ENCODE measurements around the gene IRGC. TPM values are rescaled to one million over a fixed set of nuclear protein-coding genes. Genes with fewer than 3 reads are reported as not detected.
"Not testable (repeated sequence)": the region's sequence is repeated elsewhere in the genome, so short reads cannot be mapped to it uniquely, and the experiment has no call there.

Gene IRGC, protein sequence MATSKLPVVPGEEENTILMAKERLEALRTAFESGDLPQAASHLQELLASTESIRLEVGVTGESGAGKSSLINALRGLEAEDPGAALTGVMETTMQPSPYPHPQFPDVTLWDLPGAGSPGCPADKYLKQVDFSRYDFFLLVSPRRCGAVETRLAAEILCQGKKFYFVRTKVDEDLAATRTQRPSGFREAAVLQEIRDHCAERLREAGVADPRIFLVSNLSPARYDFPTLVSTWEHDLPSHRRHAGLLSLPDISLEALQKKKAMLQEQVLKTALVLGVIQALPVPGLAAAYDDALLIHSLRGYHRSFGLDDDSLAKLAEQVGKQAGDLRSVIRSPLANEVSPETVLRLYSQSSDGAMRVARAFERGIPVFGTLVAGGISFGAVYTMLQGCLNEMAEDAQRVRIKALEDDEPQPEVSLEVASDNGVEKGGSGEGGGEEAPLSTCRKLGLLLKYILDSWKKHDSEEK
- total RNA-seq: not detected
- long read RNA-seq: 0 reads

DNA sequence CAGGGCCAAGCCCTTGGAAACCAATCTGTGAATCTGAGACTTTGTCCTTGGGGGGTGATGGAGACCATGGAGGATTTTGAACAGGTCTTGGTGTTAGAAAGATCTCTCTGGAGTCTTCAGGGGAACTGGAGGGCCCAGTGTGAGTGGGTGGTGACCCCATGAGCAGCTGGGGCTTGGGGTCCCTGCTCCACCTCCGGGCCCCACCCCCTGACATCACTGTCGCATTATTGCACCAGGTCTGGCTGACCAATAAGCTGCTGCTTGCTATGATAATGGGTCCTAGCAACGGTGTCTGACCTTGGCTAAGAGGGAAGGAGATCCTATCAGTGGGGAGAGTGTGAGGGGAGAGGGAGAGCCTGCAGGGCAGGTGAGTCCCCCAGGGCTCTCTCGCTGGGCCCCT is at the start of gene IRGC:
Gene IRGC, plus strand, starts transcription at position 301 of the 400 bp plus-strand sequence. CDS start 2,483 bp downstream, outside the sequence.
- intact Hi-C loops (cut with DNase I): no loop called here

DNA sequence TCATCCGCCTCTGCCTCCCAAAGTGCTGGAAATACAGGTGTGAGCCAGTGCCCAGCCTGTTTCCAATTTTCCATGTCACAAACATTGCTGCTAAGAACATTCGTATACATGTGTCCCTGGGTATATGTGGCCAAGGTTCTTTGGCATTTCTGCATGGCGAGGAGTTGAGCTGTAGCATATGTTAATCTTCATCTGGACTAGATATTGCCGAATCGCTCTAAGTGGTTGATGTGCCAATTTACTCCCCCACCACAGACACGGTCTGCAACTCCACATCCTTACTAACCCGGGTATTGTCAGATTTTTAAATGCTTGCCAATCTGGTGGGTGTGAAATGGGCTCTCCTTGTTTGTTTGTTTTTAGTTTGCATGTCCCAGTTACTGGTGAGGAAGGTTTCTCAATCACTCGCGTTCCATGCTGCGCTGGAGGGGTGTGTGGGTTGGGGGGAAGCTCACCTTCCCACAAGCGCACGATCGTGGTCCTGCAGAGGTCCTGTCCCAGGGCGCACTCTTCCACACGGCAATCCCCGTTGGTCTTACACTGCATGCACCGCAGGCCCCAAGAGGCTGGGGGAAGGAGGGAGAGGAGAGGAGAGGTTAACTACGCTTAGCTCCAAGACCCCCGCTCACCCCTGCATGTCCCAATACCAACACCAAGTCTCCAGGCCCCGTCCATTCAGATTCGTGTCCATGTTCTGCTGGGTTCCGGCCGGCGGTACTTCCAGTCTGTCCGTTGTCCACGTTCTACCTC is 48.6 kb upstream of the IRGC start:
- intact Hi-C loops (cut with DNase I): loop anchor here (5.0 kb wide), 1 partner anchor 135 kb away; the partner anchor contains the start of gene ZNF575
- no peak for DNase-seq (ENCODE audit: missing footprints)
- ATAC-seq: no peak

More for the DNA sequence above, at the start of gene IRGC:
- no peak for ATAC-seq
- DNase-seq (ENCODE audit: missing footprints): no peak

DNA sequence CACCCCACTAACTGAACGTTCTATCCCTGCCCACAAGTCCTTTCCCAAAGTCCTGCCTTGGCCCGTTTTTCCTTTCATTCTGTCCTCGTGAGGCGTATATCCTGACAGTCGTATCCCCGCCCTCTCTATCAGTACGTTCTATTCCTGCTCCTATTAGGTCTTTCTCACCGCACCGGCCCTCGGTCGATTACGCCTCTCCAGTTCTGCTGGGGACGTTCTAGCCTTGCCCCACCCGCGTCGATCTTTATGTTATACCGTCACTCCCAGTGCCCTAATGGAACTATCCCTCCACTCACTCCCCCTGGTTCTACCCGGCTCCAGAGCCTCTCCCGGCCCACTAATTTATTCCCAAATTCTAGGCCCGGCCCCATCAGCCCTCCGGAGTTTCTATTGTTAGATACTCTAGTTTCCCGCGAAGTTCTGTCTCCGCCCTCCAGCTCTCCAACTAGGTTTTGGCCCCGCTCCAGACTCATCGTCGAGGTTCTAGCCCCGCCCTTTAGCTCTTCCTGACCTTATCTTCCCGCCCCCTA is 47.9 kb upstream of the IRGC start:
- no peak for DNase-seq (ENCODE audit: missing footprints)
- intact Hi-C loops (cut with DNase I): loop anchor here (2.0 to 5.0 kb wide), 2 partner anchors 87 to 136 kb away; partner anchors contain the start of genes SMG9 and ZNF575
- ATAC-seq: no peak

DNA sequence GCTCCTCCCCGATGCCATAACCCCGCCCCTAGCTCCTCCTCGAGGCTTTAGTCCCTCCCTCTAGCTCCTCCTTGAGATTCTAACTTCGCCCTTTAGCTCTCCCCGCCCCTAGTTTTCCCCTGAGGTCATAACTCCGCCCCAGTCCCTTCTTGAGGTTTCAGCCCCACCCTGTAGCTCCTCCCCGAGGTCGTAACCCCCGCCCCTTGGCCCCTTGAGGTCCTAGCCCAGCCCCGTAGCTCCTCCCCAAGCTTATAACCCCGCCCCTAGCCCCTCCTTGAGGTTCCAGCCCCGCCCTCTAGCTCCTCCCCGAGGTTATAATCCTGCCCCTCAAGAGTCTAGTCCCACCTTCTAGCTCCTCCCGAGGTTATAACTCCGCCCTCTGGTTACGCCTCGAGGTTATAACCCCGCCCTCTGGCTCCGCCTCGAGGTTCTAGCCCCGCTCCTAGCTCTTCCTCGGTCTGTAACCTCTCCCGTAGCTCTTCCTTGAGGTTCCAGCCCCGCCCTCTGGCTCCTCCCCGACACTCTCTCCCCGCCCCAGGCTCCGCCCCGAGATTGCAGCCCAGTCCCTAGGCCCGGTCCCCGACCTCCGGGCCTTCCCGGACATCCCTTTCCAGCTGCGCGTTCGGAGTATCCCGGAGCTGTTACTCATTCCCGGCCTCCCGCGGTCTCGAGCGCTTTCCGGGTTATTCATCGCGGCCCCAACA is 47.3 kb upstream of the IRGC start:
- intact Hi-C loops (cut with DNase I): loop anchor here (2.0 to 5.0 kb wide), 2 partner anchors 86 to 136 kb away; partner anchors contain the start of genes SMG9 and ZNF575
- ATAC-seq (peak; percentile 94), DNase-seq (ENCODE audit: missing footprints) (peak; percentile 99)

DNA sequence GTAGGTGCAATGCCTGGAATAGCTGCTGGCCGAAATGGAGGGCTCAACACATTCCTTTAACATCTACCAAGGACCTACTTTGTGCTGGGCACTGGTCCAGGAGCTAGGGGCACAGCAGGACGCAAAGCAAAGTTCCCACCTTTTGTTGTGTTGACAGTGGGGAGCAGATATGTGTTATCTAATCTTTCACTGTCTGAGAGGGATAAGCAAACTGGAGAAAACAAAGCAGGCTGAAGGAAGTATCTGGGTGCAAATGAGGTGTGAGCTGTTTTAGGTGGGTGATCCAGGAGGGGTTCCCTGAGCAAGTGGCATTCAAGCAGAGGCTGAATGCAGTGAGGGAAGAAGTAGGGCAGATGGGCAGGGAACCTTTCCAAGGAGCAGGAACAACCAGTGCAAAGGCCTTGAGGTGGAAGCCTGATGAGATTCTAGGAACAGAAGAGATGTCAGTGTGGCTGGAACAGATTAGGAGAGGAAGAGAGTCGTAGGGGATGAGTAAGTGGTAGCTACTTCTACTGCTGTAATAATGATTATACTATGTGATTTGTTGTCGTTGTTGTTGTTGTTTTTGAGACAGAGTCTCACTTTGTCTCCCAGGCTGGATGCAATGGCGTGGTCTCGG is 43.7 kb upstream of the IRGC start:
- ATAC-seq (no peak), DNase-seq (ENCODE audit: missing footprints) (no peak)
- intact Hi-C loops (cut with DNase I): no loop called here

DNA sequence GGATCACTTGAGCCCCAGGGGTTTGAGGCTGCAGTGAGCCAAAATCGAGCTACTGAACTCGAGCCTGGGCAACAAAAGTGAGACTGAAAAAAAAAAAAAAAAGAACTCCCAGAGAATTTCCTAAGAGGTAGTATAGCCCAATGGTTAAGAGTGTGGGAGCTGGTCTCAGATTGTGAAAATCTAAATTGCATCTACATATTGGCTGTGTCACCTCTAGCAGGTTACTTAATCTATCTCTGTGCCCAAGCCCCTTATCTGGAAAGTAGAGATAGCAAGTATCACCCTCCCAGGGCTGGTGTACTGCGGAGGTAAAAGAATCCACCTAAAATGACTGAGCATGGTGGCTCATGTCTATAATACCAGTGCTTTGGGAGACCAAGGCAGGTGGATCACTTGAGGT is 42.2 kb upstream of the IRGC start:
- ATAC-seq: no peak
- intact Hi-C loops (cut with DNase I): no loop called here
- no peak for DNase-seq (ENCODE audit: missing footprints)

DNA sequence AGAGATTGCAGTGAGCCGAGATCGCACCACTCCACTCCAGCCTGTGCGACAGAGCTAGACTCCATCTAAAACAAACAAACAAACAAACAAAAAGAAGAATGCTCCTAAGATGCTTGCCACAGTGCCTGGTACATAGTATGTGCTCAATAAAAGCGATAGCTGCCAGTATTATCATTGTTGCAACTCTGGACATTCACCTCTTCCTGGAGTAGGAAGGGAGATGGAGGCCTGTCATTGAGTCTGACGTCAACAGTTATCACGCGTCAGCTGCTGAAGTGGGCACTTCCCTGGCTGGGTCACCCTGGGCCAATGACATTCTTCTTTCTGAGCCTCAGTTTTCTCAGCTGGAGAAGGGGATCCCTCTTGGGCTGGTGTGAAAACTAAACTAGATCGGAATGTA is 41.7 kb upstream of the IRGC start:
- DNase-seq (ENCODE audit: missing footprints) (no peak), ATAC-seq (no peak)
- intact Hi-C loops (cut with DNase I): no loop called here

DNA sequence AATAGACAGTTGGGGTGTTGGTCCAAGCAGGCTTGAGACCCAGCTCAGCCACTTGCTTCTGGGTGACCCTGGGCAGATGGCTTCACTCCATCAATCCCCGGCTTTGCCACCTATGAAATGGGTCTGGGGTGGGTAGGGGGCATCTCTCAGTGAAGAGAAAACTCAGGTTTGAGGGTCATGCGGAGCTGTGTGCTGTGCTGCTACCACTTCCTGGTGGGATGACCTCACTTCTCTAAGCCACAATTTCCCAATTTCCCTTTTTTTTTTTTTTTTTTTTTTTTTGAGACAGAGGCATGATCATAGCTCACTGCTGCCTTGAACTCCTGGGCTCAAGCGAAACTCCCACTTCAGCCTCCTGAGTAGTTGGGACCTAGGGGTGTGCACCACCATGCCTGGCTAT is 41.3 kb upstream of the IRGC start:
- intact Hi-C loops (cut with DNase I): no loop called here
- DNase-seq (ENCODE audit: missing footprints) (no peak), ATAC-seq (no peak)

DNA sequence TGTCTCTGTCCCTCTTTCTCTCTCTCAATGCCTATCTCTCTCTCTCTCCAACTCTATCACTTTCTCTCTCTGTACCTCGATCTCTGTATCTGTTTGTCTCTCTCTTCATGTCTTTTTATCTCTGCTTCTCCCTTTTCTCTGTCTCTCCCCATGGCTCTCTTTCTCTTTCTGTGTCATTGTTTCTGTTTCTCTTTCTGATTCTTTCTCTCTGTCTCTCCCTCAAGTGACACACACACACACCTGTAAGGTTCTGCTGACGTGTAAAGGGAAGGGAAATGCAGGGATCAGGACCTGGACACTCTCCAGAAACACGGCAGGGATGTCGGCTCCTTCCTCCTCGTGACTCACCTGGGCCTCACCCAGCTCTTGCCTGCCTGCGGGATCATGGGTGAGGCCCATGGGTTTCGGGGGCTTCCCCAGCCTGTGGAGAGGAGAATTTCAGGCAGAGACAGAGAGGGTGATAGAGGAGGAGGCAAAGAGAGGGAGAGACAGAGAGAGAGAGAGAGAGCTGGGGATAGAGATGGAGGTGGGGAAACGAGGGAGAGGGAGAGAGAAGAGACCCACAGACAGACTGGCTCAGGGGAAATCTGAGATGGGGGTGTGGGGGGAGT is 40.5 kb upstream of the IRGC start:
- intact Hi-C loops (cut with DNase I): no loop called here
- no peak for DNase-seq (ENCODE audit: missing footprints)
- no peak for ATAC-seq

DNA sequence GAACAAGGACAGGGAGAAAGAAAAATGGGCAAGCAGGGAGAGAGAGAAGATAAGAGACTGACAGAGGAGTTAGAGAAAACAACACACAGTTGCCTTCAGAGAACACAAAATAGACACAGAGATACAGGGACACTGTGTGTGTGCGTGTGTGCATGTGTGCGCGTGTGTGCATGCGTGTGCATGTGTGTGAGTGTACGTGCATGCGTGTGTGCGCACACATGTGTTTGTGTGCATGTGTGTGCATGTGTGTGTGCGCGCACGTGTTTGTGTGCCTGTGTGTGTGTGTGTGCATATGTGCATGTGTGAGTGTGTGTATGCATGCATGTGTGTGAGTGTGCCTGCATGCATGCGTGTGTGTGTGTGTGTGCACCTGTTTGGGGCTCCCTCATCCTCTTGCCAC is 40.0 kb upstream of the IRGC start:
- intact Hi-C loops (cut with DNase I): no loop called here
- ATAC-seq (no peak), DNase-seq (ENCODE audit: missing footprints) (no peak)

DNA sequence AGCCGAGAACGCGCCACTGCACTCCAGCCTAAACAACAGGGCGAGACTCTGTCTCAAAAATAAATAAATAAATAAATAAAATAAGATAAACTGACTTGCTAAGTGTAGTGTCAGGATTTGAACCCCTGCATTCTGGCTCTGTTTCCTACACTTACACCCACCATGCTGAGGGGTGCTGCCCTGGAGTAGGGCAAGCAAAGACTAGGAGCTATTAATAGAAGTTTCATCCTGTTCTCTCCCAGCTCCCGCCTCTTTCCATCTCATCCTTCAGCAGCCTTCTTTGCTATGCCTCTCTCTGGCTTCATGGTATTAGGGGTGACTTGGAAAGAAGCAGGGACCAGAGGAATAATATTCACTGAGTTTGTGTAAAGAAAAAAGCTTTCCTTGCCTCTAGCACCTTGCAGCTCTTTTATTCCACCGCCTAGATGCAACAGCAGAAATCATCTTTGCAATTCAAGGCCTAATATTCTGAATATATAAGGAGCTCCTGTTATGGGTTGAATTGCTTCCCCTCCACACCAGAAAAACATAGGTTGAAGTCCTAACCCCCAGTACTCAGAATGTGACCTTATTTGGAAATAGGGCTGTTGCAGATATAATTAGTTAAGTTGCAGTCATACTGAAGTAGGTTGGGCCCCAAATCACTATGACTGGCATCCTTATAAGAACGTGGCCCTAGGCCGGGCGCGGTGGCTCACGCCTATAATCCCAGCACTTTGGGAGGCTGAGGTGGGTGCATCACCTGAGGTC is 37.2 kb upstream of the IRGC start:
- ATAC-seq (no peak), DNase-seq (ENCODE audit: missing footprints) (no peak)
- intact Hi-C loops (cut with DNase I): no loop called here

DNA sequence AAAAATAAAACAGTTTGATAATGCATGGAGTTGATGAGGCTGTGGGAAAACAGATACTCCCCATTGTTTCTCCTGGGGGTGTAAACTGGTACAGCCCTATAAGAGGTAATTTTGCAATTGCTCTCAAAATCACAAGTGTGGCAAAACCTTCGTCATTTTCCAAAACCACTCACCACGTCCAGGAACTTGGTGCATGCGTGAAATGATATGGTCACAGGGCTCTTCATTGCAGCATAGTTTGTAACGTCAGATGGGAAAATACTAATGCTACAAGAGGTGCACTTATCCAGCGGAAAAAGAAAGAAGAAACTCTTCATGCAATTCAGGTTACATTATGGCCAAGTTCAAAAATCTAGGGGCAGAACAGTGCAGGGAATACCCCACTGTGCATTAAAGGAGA is 34.1 kb upstream of the IRGC start:
- intact Hi-C loops (cut with DNase I): no loop called here
- no peak for DNase-seq (ENCODE audit: missing footprints)
- ATAC-seq: no peak

DNA sequence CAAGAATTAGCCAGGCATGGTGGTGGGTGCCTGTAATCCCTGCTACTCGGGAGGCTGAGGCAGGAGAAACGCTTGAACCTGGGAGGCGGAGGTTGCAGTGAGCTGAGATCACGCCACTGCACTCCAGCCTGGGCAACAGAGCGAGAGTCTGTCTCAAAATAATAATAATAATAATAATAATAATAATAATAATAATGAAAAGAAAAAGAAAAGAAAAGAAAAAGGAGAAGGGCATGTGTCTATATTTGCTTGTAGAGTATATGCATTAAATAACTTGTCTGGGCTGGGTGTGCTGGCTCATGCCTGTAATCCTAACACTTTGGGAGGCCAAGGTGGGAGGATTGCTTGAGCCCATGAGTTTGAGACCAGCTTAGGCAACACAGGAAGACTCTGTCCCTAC is 33.6 kb upstream of the IRGC start:
- DNase-seq (ENCODE audit: missing footprints); ATAC-seq; intact Hi-C loops (cut with DNase I): not testable (repeated sequence)

DNA sequence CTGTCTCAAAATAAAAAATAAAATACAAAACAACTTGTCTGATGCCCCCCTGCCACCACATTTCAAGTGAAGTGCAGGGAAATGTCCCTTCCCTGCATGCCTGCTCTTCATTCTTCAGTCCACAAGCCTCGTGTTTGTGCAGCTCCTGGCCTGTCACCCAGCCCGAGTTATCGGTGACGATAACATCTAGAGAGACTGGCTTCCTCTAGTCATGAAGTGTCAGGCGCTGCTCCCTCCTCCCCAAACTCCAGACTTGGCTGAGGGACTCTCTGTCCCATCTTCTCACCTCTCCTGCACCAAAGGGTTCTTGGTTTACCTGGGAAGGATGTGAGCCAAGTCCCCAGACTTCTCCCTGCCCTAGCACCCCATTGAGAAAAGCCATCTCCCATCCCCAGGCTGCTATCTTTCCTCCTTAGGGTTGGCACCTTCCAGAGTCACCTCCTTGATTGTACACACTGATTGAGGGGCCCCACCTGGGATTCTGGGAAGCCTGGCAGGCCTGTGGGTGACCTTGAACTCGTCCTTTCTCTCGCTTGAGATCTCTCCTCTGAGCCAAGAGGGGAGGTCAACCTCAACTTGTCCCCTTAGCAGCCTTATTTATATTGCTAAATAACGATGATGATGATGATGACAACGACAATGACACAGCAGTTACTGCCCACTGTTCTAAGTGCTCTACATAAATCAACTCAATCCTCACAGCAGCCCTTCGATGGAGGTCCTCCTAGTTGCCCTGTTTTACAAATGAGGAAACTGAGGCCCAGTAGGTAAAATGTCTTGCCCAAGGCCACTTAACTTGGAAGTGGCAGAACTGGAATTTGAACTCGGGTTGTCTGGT is 32.8 kb upstream of the IRGC start:
- no peak for DNase-seq (ENCODE audit: missing footprints)
- intact Hi-C loops (cut with DNase I): no loop called here
- ATAC-seq: no peak

DNA sequence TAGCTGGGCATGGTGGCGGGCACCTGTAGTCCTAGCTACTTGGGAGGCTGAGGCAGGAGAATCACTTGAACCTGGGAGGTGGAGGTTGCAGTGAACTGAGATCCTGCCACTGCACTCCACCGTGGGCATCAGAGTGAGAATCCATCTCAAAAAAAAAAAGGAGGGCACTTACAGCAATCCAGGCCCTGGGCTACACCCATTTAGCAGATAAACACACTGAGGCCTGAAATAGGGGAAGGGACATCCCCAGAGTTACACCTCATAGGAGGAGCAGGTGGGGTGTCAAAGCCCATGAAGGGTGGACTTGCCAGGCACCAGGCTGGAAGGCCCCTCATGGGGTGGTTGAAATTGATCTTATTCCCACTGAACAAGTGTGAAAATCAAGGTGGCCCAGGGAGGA is 32.0 kb upstream of the IRGC start:
- ATAC-seq (no peak), DNase-seq (ENCODE audit: missing footprints) (no peak)
- intact Hi-C loops (cut with DNase I): no loop called here

DNA sequence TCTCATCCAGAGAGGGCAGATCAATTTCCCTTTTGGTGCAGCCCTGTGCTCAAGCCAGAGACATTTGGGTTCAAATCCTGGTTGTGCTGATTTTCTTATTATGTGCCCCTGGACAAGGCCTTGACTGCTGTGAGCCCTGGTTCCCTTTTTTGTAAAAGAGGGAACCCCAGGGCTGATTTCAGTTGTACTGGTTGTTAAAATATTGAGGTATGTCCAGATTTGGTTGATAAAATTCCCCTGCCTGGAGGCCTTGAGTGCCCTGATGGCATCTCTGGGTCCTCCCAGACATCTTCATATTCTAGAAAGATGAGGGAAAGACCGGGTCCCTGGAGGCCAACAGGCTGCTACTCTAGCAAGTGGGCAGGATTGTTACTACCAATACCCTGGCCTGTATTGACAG is 31.6 kb upstream of the IRGC start:
- ATAC-seq (no peak), DNase-seq (ENCODE audit: missing footprints) (no peak)
- intact Hi-C loops (cut with DNase I): no loop called here

DNA sequence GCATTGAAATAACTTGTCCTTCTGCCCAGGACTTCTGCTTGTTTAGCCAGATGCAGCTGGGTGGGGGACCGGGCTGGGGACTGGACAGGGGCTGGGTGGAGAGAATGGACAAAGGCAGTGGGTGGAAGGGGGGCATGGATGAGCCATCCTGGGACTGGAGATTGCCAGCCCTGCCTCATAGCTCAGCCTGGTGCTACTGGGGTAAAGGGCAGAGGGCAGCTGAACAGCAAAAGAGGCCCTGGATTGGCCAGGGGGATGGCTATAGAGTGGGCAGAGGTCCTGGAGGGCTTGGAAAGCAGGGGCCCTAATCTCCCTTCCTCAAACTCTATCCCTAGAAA is 28.2 kb upstream of the IRGC start:
- ATAC-seq (no peak), DNase-seq (ENCODE audit: missing footprints) (no peak)
- intact Hi-C loops (cut with DNase I): no loop called here

Measured in Right ventricle myocardium inferior (tissue), 1 donor.